H1 (cell line): ENCODE data around the gene CFAP58. TPM values are rescaled to one million over a fixed set of nuclear protein-coding genes. Genes with fewer than 3 reads are reported as not detected.

ENCODE experiments used
- CTCF ChIA-PET: fragments of 300-600 bp; sonication (Branson Sonifier 250); formaldehyde crosslinking; loops from one replicate; lab custom pipeline; 2021; ENCODE audit not compliant: partially characterized antibody; lab: Charles Lee
- POLR2A ChIA-PET: fragments of 300-600 bp; sonication (Branson Sonifier 250); formaldehyde crosslinking; loops from one replicate; lab custom pipeline; 2021; ENCODE audit warnings: inconsistent platforms; ENCODE audit not compliant: partially characterized antibody; lab: Charles Lee
- DNase-seq, 2 experiments: peaks; one replicate each; pipeline versions ENCODE4 v3.0.0 to v3.0.0-alpha.2; 2010 to 2022; ENCODE audit warnings: low spot score in 2 of 2, low read depth in 1 of 2, mixed read lengths in 1 of 2
- FAIRE-seq: peaks from 2 replicates; lab custom pipeline; 2011; peaks lifted over from hg19 to GRCh38; lab: Jason Lieb, UNC
- H2AFZ ChIP-seq: 2 replicates; pipeline ENCODE4 v1.8.1; 2012; ENCODE audit warnings: low read length, inconsistent platforms
- H2AK5ac ChIP-seq: 2 replicates; pipeline ENCODE4 v1.6.1; 2013; ENCODE audit warnings: low read depth, low read length
- H2BK120ac ChIP-seq: replicated peaks from 2 replicates; pipeline ENCODE3; 2013; ENCODE audit warnings: low read depth, low read length, inconsistent platforms
- H2BK12ac ChIP-seq: 2 replicates; pipeline ENCODE4 v1.6.1; 2013; ENCODE audit warnings: low read depth, low read length
- H2BK15ac ChIP-seq: 2 replicates; pipeline ENCODE4 v1.6.1; 2013; ENCODE audit warnings: low read length
- H2BK20ac ChIP-seq: 2 replicates; pipeline ENCODE4 v1.6.1; 2013; ENCODE audit warnings: low read length
- H2BK5ac ChIP-seq: 2 replicates; pipeline ENCODE4 v1.6.1; 2013; ENCODE audit warnings: low read depth, low read length
- H3K14ac ChIP-seq: 2 replicates; pipeline ENCODE4 v1.6.1; 2013; ENCODE audit warnings: inconsistent platforms; ENCODE audit not compliant: insufficient read length
- H3K18ac ChIP-seq: 2 replicates; pipeline ENCODE4 v1.6.1; 2013; ENCODE audit warnings: low read length; ENCODE audit errors: extremely low read depth
- H3K23ac ChIP-seq: 2 replicates; pipeline ENCODE4 v1.6.1; 2013; ENCODE audit warnings: inconsistent platforms; ENCODE audit not compliant: insufficient read length
- H3K23me2 ChIP-seq: 2 replicates; pipeline ENCODE4 v1.6.1; 2013; ENCODE audit warnings: low read depth, low read length
- H3K27ac ChIP-seq: 2 replicates; pipeline ENCODE4 v1.6.1; 2011; ENCODE audit warnings: low read depth, low read length, inconsistent platforms
- H3K27me3 ChIP-seq, 4 experiments: replicated peaks in 1 of 4; 1 replicate in 1 of 4; 2 replicates in 3 of 4; pipeline versions ENCODE4 v1.6.1 to v1.8.1; 2011 to 2013; ENCODE audit warnings: low read length in 3 of 4, mild to moderate bottlenecking in 3 of 4, inconsistent platforms in 2 of 4, mixed read lengths in 2 of 4, moderate library complexity in 1 of 4; ENCODE audit not compliant: control insufficient read depth in 3 of 4, insufficient read depth in 3 of 4; ENCODE audit errors: extremely low read depth in 1 of 4
- H3K36me3 ChIP-seq, 4 experiments: 2 replicates each; pipeline versions ENCODE4 v1.6.1 to v1.8.1; 2011 to 2013; ENCODE audit warnings: mild to moderate bottlenecking in 4 of 4, low read length in 3 of 4, moderate library complexity in 2 of 4, control low read depth in 1 of 4, inconsistent platforms in 1 of 4; ENCODE audit not compliant: insufficient read depth in 4 of 4, control insufficient read depth in 2 of 4
- H3K4ac ChIP-seq: replicated peaks from 2 replicates; pipeline ENCODE3; 2013; ENCODE audit warnings: low read length, low read depth, mixed read lengths, inconsistent platforms; ENCODE audit not compliant: insufficient read length
- H3K4me1 ChIP-seq, 4 experiments: replicated peaks in 1 of 4; 1 replicate in 1 of 4; 2 replicates in 3 of 4; pipeline versions ENCODE4 v1.6.1 to v1.8.1; 2011 to 2013; ENCODE audit warnings: low read length in 3 of 4, inconsistent platforms in 2 of 4, mixed read lengths in 1 of 4; ENCODE audit not compliant: insufficient read depth in 4 of 4, control insufficient read depth in 3 of 4
- H3K4me2 ChIP-seq, 2 experiments: 2 replicates each; pipeline versions ENCODE4 v1.6.1 to v1.8.1; 2011 to 2013; ENCODE audit warnings: low read depth in 2 of 2, low read length in 2 of 2, control low read depth in 1 of 2, inconsistent platforms in 1 of 2, mild to moderate bottlenecking in 1 of 2; ENCODE audit not compliant: insufficient read depth in 1 of 2
- H3K4me3 ChIP-seq, 4 experiments: fragments of 200-600, 300-600 bp in 1 of 4; sonication (generic), shearing (Covaris generic), sonication (Bioruptor Twin) in 1 of 4; 2 replicates each; pipeline versions ENCODE4 v1.5.1 to v1.8.1; 2011 to 2016; ENCODE audit warnings: low read length in 4 of 4, low read depth in 3 of 4, control low read depth in 2 of 4, inconsistent platforms in 2 of 4, mild to moderate bottlenecking in 2 of 4, mixed read lengths in 1 of 4, moderate library complexity in 1 of 4; ENCODE audit not compliant: insufficient read depth in 2 of 4; ENCODE audit errors: extremely low read depth in 1 of 4
- H3K56ac ChIP-seq: replicated peaks from 2 replicates; pipeline ENCODE3; 2013; ENCODE audit warnings: low read depth, mild to moderate bottlenecking, mixed read lengths, low read length, inconsistent platforms; ENCODE audit not compliant: insufficient read length
- H3K79me1 ChIP-seq: 2 replicates; pipeline ENCODE4 v1.6.1; 2013; ENCODE audit warnings: low read depth, low read length, control low read depth
- H3K79me2 ChIP-seq, 2 experiments: 2 replicates each; pipeline versions ENCODE4 v1.6.1 to v1.8.1; 2012 to 2013; ENCODE audit warnings: low read length in 2 of 2, mild to moderate bottlenecking in 2 of 2, inconsistent platforms in 1 of 2; ENCODE audit not compliant: insufficient read depth in 2 of 2, control insufficient read depth in 1 of 2
- H3K9ac ChIP-seq, 4 experiments: replicated peaks in 1 of 4; 1 replicate in 1 of 4; 2 replicates in 3 of 4; pipeline versions ENCODE4 v1.6.1 to v1.8.1; 2011 to 2013; ENCODE audit warnings: low read depth in 3 of 4, low read length in 3 of 4, control low read depth in 2 of 4, mild to moderate bottlenecking in 2 of 4, moderate library complexity in 2 of 4, inconsistent platforms in 1 of 4; ENCODE audit errors: extremely low read depth in 1 of 4
- H3K9me3 ChIP-seq, 2 experiments: 2 replicates each; pipeline versions ENCODE4 v1.6.1 to v1.8.1; 2012 to 2013; ENCODE audit warnings: mild to moderate bottlenecking in 2 of 2, moderate library complexity in 2 of 2, control low read depth in 1 of 2, inconsistent platforms in 1 of 2, low read depth in 1 of 2, low read length in 1 of 2, mixed read lengths in 1 of 2; ENCODE audit not compliant: insufficient read depth in 2 of 2
- H4K20me1 ChIP-seq, 2 experiments: replicated peaks in 1 of 2; 2 replicates each; pipeline versions ENCODE3 to v1.8.1; 2011 to 2013; ENCODE audit warnings: inconsistent platforms in 2 of 2, low read length in 2 of 2, mild to moderate bottlenecking in 1 of 2; ENCODE audit not compliant: insufficient read depth in 2 of 2, control insufficient read depth in 1 of 2
- H4K5ac ChIP-seq: 2 replicates; pipeline ENCODE4 v1.6.1; 2013; ENCODE audit warnings: low read length, low read depth, mixed read lengths, inconsistent platforms; ENCODE audit not compliant: insufficient read length
- H4K8ac ChIP-seq: 2 replicates; pipeline ENCODE4 v1.8.0; 2013; ENCODE audit warnings: mild to moderate bottlenecking, moderate library complexity, low read length, inconsistent platforms; ENCODE audit not compliant: insufficient read depth; ENCODE audit errors: extremely low read depth
- H4K91ac ChIP-seq: replicated peaks from 2 replicates; pipeline ENCODE3; 2013; ENCODE audit warnings: low read length, mixed read lengths, inconsistent platforms; ENCODE audit not compliant: insufficient read length
- ASH2L ChIP-seq: fragments of 200-600, 300-600 bp; sonication (generic); IDR thresholded peaks from one replicate; pipeline ENCODE4 v1.7.1; 2017; ENCODE audit warnings: low read length
- BCL11A ChIP-seq, 2 experiments: IDR thresholded peaks; one replicate each; pipeline ENCODE4 v1.6.1; 2011; ENCODE audit warnings: low read depth in 2 of 2, low read length in 2 of 2, mild to moderate bottlenecking in 2 of 2
- CHD2 ChIP-seq: IDR thresholded peaks from 2 replicates; pipeline ENCODE4 v1.6.1; 2012; ENCODE audit warnings: low read length, improper control_type of control experiment
- CREB1 ChIP-seq: IDR thresholded peaks from 2 replicates; pipeline ENCODE4 v1.6.1; 2012; ENCODE audit warnings: inconsistent platforms
- GABPA ChIP-seq: IDR thresholded peaks from 2 replicates; pipeline ENCODE4 v1.6.1; 2011; ENCODE audit warnings: mild to moderate bottlenecking, low read length, moderate library complexity, borderline replicate concordance; ENCODE audit not compliant: insufficient read depth
- HDAC2 ChIP-seq, 2 experiments: fragments of 300-600 bp in 1 of 2; sonication (generic) in 1 of 2; IDR thresholded peaks; 2 replicates each; pipeline ENCODE4 v1.6.1; 2011 to 2012; ENCODE audit warnings: low read depth in 2 of 2, low read length in 2 of 2, mild to moderate bottlenecking in 2 of 2, moderate library complexity in 2 of 2, borderline replicate concordance in 1 of 2, inconsistent platforms in 1 of 2
- KDM1A ChIP-seq: fragments of 200-600, 300-600 bp; sonication (generic); IDR thresholded peaks from 2 replicates; pipeline ENCODE4 v1.7.1; 2016; ENCODE audit warnings: mild to moderate bottlenecking, low read length, borderline replicate concordance
- POLR2AphosphoS5 ChIP-seq: IDR thresholded peaks from 2 replicates; pipeline ENCODE4 v1.6.1; 2011; ENCODE audit warnings: low read depth, low read length
- RXRA ChIP-seq: IDR thresholded peaks from 2 replicates; pipeline ENCODE4 v1.6.1; 2011; ENCODE audit warnings: low read depth, mild to moderate bottlenecking, low read length, moderate library complexity; ENCODE audit not compliant: insufficient read depth
- SIX5 ChIP-seq: IDR thresholded peaks from 2 replicates; pipeline ENCODE4 v1.6.1; 2011; ENCODE audit warnings: mild to moderate bottlenecking, low read depth, low read length
- SP4 ChIP-seq: IDR thresholded peaks from 2 replicates; pipeline ENCODE4 v1.6.1; 2012; ENCODE audit warnings: low read length, inconsistent platforms
- TBP ChIP-seq: IDR thresholded peaks from 2 replicates; pipeline ENCODE4 v1.6.1; 2011; ENCODE audit warnings: low read depth, low read length, improper control_type of control experiment
- WGBS, 2 experiments: shearing (Covaris generic) in 1 of 2; methylation state at CpG; one replicate each; pipeline versions ENCODE4 v1.1.6 to v1.1.7; 2013 to 2015; ENCODE audit warnings: low lambda C conversion rate in 2 of 2, mixed read lengths in 2 of 2, inconsistent platforms in 1 of 2, low coverage in 1 of 2, missing lambda C conversion rate in 1 of 2; ENCODE audit not compliant: insufficient replicate concordance in 2 of 2, insufficient coverage in 1 of 2, insufficient read length in 1 of 2; ENCODE audit errors: extremely low coverage in 1 of 2, missing lambda C conversion rate in 1 of 2; 5-methylcytosine and 5-hydroxymethylcytosine counted together
- polyA plus RNA-seq, 7 experiments: library from polyadenylated mRNA; depleted of rRNA in 3 of 7; stranded (reverse) in 5 of 7; unstranded in 2 of 7; fragments of >200 nt in 5 of 7; fragments of 200-250 nt in 2 of 7; gene quantifications; 1 replicate in 5 of 7; 2 replicates in 1 of 7; 4 replicates in 1 of 7; pipeline versions ENCODE4 v1.2.1 to v1.2.3, GENCODE V29; 2011 to 2013; ENCODE audit warnings: missing spikeins in 2 of 7, mixed read lengths in 2 of 7
- total RNA-seq: library from RNA; stranded (reverse); fragmentation: NEBNext Ultra II Directional; extraction: Animal tissue kit (Norgen Biotek cat#: 25700); gene quantifications from 2 replicates; pipeline ENCODE4 v1.2.1, GENCODE V29; 2021
- TF ChIP-seq, protein P1 (sequence below): IDR thresholded peaks from 2 replicates; pipeline ENCODE4 v1.6.1; 2011; ENCODE audit warnings: low read length, improper control_type of control experiment
- TF ChIP-seq, protein P2 (sequence below): IDR thresholded peaks from 2 replicates; pipeline ENCODE4 v1.6.1; 2012; ENCODE audit warnings: inconsistent platforms

The CFAP58 gene
- total and polyA plus RNA-seq, 2 of the 8 experiments (the other 6 are each of a cell fraction or from before 2014, with no cell fraction given): 0.32 to 0.71 TPM

DNA sequence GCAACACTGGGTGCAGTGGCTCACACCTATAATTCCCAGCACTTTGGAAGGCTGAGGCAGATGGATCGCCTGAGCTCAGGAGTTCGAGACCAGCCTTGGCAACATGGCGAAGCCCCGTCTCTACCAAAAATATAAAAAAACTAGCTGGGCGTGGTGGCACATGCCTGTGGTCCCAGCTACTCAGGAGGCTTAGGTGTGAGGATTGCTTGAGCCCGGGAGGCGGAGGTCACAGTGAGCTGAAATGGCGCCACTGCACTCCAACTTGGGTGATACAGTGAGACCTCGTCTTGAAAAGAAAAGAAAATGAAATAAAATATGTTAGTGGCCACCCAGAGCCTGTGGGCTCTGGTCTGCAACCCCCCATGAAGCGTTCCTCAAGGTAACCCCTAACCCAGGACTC, 28.7 kb upstream of the CFAP58 start:
- Histone ChIP-seq H4K8ac (no peak overlapping the region), H3K79me1 (peaks cover 39% of the 10 kb centered on the region), H3K4me1 (peaks cover 30 to 62% (median 52%) of the 10 kb centered on the region in 4 experiments), H4K91ac (no peak overlapping the region), H2BK12ac (no peak overlapping the region), H3K23me2 (no peaks in the 10 kb centered on the region), H2BK5ac (no peak overlapping the region), H3K9ac (no peak overlapping the region), H4K20me1 (peaks cover 0 to 7% of the 10 kb centered on the region in 2 experiments), H3K79me2 (peaks cover 4 to 91% of the 10 kb centered on the region in 2 experiments; a peak in 3 of 4 replicates), H3K56ac (no peak overlapping the region), H2BK20ac (no peak overlapping the region), H3K27me3 (no peaks in the 10 kb centered on the region), H2BK15ac (no peak overlapping the region), H3K4ac (no peak overlapping the region), H4K5ac (no peak overlapping the region), H3K23ac (no peak overlapping the region), H3K14ac (no peak overlapping the region), H3K18ac (no peak overlapping the region), H2BK120ac (no peak overlapping the region), H3K9me3 (no peaks in the 10 kb centered on the region), H3K4me2 (no peak overlapping the region), H3K27ac (no peak overlapping the region), H2AK5ac (no peak overlapping the region), H3K36me3 (no peaks in the 10 kb centered on the region), H2AFZ (no peak overlapping the region), H3K4me3 (no peak overlapping the region)
- POLR2A ChIA-PET: interaction anchor here (1.6 kb wide), 1 partner anchor 18 kb away, joined by 8 read pairs; no protein-coding TSS in a partner anchor
- FAIRE-seq (no peak), DNase-seq (no peak)
- 97% methylated on average over 10 of the region's 10 CpGs; no CpG with 5 or more reads in 1 of the 2 experiments for WGBS, 2 experiments
- CTCF ChIA-PET: interaction anchor here (1.1 to 18.5 kb wide), 7 partner anchors 12 to 38 kb away, joined by 4 to 166 read pairs (median 5); partner anchors contain the start of genes CFAP58 and ITPRIP
- TF ChIP-seq SP4 (no peak), KDM1A (no peak), TBP (no peak), GABPA (no peak), ASH2L (no peak), RXRA (no peak), POLR2AphosphoS5 (no peak), SIX5 (no peak), BCL11A (IDR thresholded peaks at IDR 0.05; ENCODE audit: low read depth in 2 of 2, low read length in 2 of 2) (no peak), CREB1 (no peak), HDAC2 (IDR thresholded peaks at IDR 0.05; ENCODE audit: borderline replicate concordance in 1 of 2, low read depth in 2 of 2, low read length in 2 of 2) (no peak), CHD2 (no peak)
- TF ChIP-seq, protein P1, sequence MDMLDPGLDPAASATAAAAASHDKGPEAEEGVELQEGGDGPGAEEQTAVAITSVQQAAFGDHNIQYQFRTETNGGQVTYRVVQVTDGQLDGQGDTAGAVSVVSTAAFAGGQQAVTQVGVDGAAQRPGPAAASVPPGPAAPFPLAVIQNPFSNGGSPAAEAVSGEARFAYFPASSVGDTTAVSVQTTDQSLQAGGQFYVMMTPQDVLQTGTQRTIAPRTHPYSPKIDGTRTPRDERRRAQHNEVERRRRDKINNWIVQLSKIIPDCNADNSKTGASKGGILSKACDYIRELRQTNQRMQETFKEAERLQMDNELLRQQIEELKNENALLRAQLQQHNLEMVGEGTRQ: no peak
- TF ChIP-seq, protein P2, sequence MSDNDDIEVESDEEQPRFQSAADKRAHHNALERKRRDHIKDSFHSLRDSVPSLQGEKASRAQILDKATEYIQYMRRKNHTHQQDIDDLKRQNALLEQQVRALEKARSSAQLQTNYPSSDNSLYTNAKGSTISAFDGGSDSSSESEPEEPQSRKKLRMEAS: no peak
